IMR-90 (cell line): ENCODE data around the gene TIAM1. TPM values are rescaled to one million over a fixed set of nuclear protein-coding genes. Genes with fewer than 3 reads are reported as not detected.

Source experiments
- ATAC-seq: fragments of 200-7000 bp; cut with Tn5 transposase; 2 replicates; pipeline ENCODE4 v1.9.1; 2020; ENCODE audit warnings: low read depth, mild to moderate bottlenecking, moderate library complexity
- BruUV-seq: library from RNA; stranded (reverse); fragments of 400-500 nt; replicated peaks from 2 replicates; lab custom pipeline; 2021; lab: Mats Ljungman, UMichigan
- CTCF ChIA-PET: fragments of 300-600 bp; formaldehyde crosslinking; extraction: SDS; loops from one replicate; lab custom pipeline; 2021; ENCODE audit warnings: antibody characterized with exemption; lab: Yijun Ruan, JAX
- POLR2A ChIA-PET: fragments of 300-600 bp; sonication (Branson Sonifier 250); formaldehyde crosslinking; loops from one replicate; lab custom pipeline; 2022; ENCODE audit warnings: antibody characterized with exemption; ENCODE audit not compliant: unreplicated experiment; lab: Charles Lee
- DNase-seq: peaks from one replicate; pipeline ENCODE4 v3.0.0; 2013
- H2AFZ ChIP-seq: replicated peaks from 2 replicates; pipeline ENCODE3; 2013; ENCODE audit warnings: low read length, mild to moderate bottlenecking; ENCODE audit not compliant: poor library complexity
- H2AK5ac ChIP-seq: 2 replicates; pipeline ENCODE4 v1.6.1; 2013; ENCODE audit warnings: low read depth, low read length, inconsistent platforms
- H2AK9ac ChIP-seq: replicated peaks from 2 replicates; pipeline ENCODE3; 2013; ENCODE audit warnings: mild to moderate bottlenecking, low read depth, low read length, moderate library complexity; ENCODE audit not compliant: poor library complexity
- H2BK120ac ChIP-seq: 2 replicates; pipeline ENCODE4 v1.6.1; 2013; ENCODE audit warnings: low read depth, low read length, inconsistent platforms
- H2BK15ac ChIP-seq: 3 replicates; pipeline ENCODE4 v1.6.1; 2013; ENCODE audit warnings: low read depth, low read length, inconsistent platforms
- H2BK20ac ChIP-seq: 2 replicates; pipeline ENCODE4 v1.6.1; 2013; ENCODE audit warnings: low read depth, mild to moderate bottlenecking, inconsistent platforms, low read length, moderate library complexity
- H2BK5ac ChIP-seq: 2 replicates; pipeline ENCODE4 v1.6.1; 2013; ENCODE audit warnings: mild to moderate bottlenecking, low read depth, low read length, inconsistent platforms; ENCODE audit not compliant: poor library complexity, severe bottlenecking
- H3K14ac ChIP-seq: replicated peaks from 2 replicates; pipeline ENCODE4 v1.6.1; 2013; ENCODE audit warnings: low read depth, low read length, inconsistent platforms
- H3K18ac ChIP-seq: 2 replicates; pipeline ENCODE4 v1.6.1; 2013; ENCODE audit warnings: low read depth, low read length, control low read depth
- H3K23ac ChIP-seq: 2 replicates; pipeline ENCODE4 v1.6.1; 2013; ENCODE audit warnings: low read depth, low read length, inconsistent platforms
- H3K27ac ChIP-seq: 2 replicates; pipeline ENCODE4 v1.5.1; 2013; ENCODE audit warnings: mild to moderate bottlenecking, control low read depth, low read length; ENCODE audit not compliant: insufficient read depth
- H3K27me3 ChIP-seq: 2 replicates; pipeline ENCODE4 v1.6.1; 2013; ENCODE audit warnings: low read length; ENCODE audit not compliant: control insufficient read depth, insufficient read depth
- H3K36me3 ChIP-seq: 2 replicates; pipeline ENCODE4 v1.6.1; 2013; ENCODE audit warnings: low read length, mixed read lengths; ENCODE audit not compliant: control insufficient read depth, insufficient read depth
- H3K4ac ChIP-seq: 2 replicates; pipeline ENCODE4 v1.6.1; 2013; ENCODE audit warnings: low read depth, low read length, inconsistent platforms
- H3K4me1 ChIP-seq: 2 replicates; pipeline ENCODE4 v1.6.1; 2013; ENCODE audit warnings: low read length, mixed read lengths; ENCODE audit not compliant: control insufficient read depth, insufficient read depth
- H3K4me2 ChIP-seq: 2 replicates; pipeline ENCODE4 v1.6.1; 2013; ENCODE audit warnings: low read depth, mild to moderate bottlenecking, control low read depth, low read length, moderate library complexity
- H3K4me3 ChIP-seq: 2 replicates; pipeline ENCODE4 v1.5.1; 2013; ENCODE audit warnings: low read depth, mild to moderate bottlenecking, control low read depth, low read length, moderate library complexity; ENCODE audit not compliant: insufficient read depth
- H3K56ac ChIP-seq: 2 replicates; pipeline ENCODE4 v1.6.1; 2013; ENCODE audit warnings: low read length, inconsistent platforms; ENCODE audit not compliant: insufficient read depth; ENCODE audit errors: extremely low read depth
- H3K79me1 ChIP-seq, 2 experiments: 2 replicates each; pipeline ENCODE4 v1.6.1; 2013; ENCODE audit warnings: low read length in 2 of 2, inconsistent platforms in 1 of 2, low read depth in 1 of 2
- H3K9ac ChIP-seq: 2 replicates; pipeline ENCODE4 v1.6.1; 2013; ENCODE audit warnings: low read depth, low read length, control low read depth
- H3K9me1 ChIP-seq: 2 replicates; pipeline ENCODE4 v1.6.1; 2013; ENCODE audit warnings: low read length, inconsistent platforms; ENCODE audit not compliant: insufficient read depth
- H3K9me3 ChIP-seq: 2 replicates; pipeline ENCODE4 v1.6.1; 2013; ENCODE audit warnings: low read length; ENCODE audit not compliant: control insufficient read depth, insufficient read depth
- H4K20me1 ChIP-seq: 2 replicates; pipeline ENCODE4 v1.6.1; 2013; ENCODE audit warnings: low read length, inconsistent platforms; ENCODE audit not compliant: insufficient read depth
- H4K5ac ChIP-seq: 2 replicates; pipeline ENCODE4 v1.6.1; 2013; ENCODE audit warnings: mild to moderate bottlenecking, low read depth, low read length, control low read depth
- H4K8ac ChIP-seq, 2 experiments: 2 replicates each; pipeline ENCODE4 v1.6.1; 2013; ENCODE audit warnings: low read depth in 2 of 2, low read length in 2 of 2, control low read depth in 1 of 2, inconsistent platforms in 1 of 2
- H4K91ac ChIP-seq: 2 replicates; pipeline ENCODE4 v1.6.1; 2013; ENCODE audit warnings: low read depth, low read length, inconsistent platforms; ENCODE audit not compliant: insufficient read depth
- BHLHE40 ChIP-seq: fragments of 150-350 bp; IDR thresholded peaks from 2 replicates; pipeline ENCODE4 v1.6.1; 2016; ENCODE audit warnings: mild to moderate bottlenecking, low read depth, low read length
- CEBPB ChIP-seq: IDR thresholded peaks from 2 replicates; pipeline ENCODE4 v1.6.1; 2012; ENCODE audit warnings: low read depth, low read length, improper control_type of control experiment
- CHD1 ChIP-seq: IDR thresholded peaks from 2 replicates; pipeline ENCODE4 v1.6.1; 2012; ENCODE audit warnings: low read depth, low read length, improper control_type of control experiment
- CTCF ChIP-seq: conservative IDR thresholded peaks from 2 replicates; pipeline ENCODE4 v1.5.1; 2012; ENCODE audit warnings: mild to moderate bottlenecking, low read depth, low read length, improper control_type of control experiment
- ELK1 ChIP-seq: fragments of 150-350 bp; IDR thresholded peaks from 2 replicates; pipeline ENCODE4 v1.6.1; 2016; ENCODE audit warnings: low read depth, mild to moderate bottlenecking, low read length, moderate library complexity, borderline replicate concordance
- FOS ChIP-seq: fragments of 150-350 bp; IDR thresholded peaks from 2 replicates; pipeline ENCODE4 v1.6.1; 2016; ENCODE audit warnings: low read depth, low read length
- MAFK ChIP-seq: IDR thresholded peaks from 2 replicates; pipeline ENCODE4 v1.6.1; 2012; ENCODE audit warnings: low read depth, low read length, improper control_type of control experiment
- MAZ ChIP-seq: IDR thresholded peaks from 2 replicates; pipeline ENCODE4 v1.6.1; 2012; ENCODE audit warnings: low read depth, mild to moderate bottlenecking, low read length, improper control_type of control experiment, moderate library complexity, borderline replicate concordance
- MXI1 ChIP-seq: IDR thresholded peaks from 2 replicates; pipeline ENCODE4 v1.6.1; 2012; ENCODE audit warnings: low read depth, mild to moderate bottlenecking, low read length, moderate library complexity, borderline replicate concordance
- NFE2L2 ChIP-seq: fragments of 150-350 bp; IDR thresholded peaks from 2 replicates; pipeline ENCODE4 v1.6.1; 2016; ENCODE audit warnings: low read depth, mild to moderate bottlenecking, low read length
- POLR2A ChIP-seq: IDR thresholded peaks from 2 replicates; pipeline ENCODE4 v1.6.1; 2012; ENCODE audit warnings: mild to moderate bottlenecking, low read depth, low read length
- RCOR1 ChIP-seq: IDR thresholded peaks from 2 replicates; pipeline ENCODE4 v1.6.1; 2012; ENCODE audit warnings: mild to moderate bottlenecking, low read length, improper control_type of control experiment; ENCODE audit not compliant: insufficient replicate concordance
- RFX5 ChIP-seq: IDR thresholded peaks from 2 replicates; pipeline ENCODE4 v1.8.0; 2012; ENCODE audit warnings: low read depth, mild to moderate bottlenecking, low read length, moderate library complexity
- SMC3 ChIP-seq: fragments of 150-350 bp; IDR thresholded peaks from 2 replicates; pipeline ENCODE4 v1.6.1; 2016; ENCODE audit warnings: low read depth, mild to moderate bottlenecking, antibody characterized with exemption, low read length, moderate library complexity
- USF2 ChIP-seq: fragments of 150-350 bp; IDR thresholded peaks from 2 replicates; pipeline ENCODE4 v1.6.1; 2017; ENCODE audit warnings: mild to moderate bottlenecking, antibody characterized with exemption, low read length, low read depth
- WGBS, 2 experiments: methylation state at CpG; one replicate each; pipeline versions ENCODE4 v1.1.5 to v1.1.7; 2013; ENCODE audit warnings: missing lambda C conversion rate in 2 of 2; ENCODE audit not compliant: insufficient read length in 1 of 2; ENCODE audit errors: extremely low coverage in 2 of 2; 5-methylcytosine and 5-hydroxymethylcytosine counted together
- dilution Hi-C: fragments of 300-500 bp; cut with HindIII; formaldehyde crosslinking; loops from one replicate; pipeline ENCODE4 v1.14.3; 2018; ENCODE audit warnings: low sequenced_read_pairs; ENCODE audit not compliant: unreplicated experiment
- in situ Hi-C: fragments of 300-500 bp; cut with MboI; formaldehyde crosslinking; loops from 3 replicates; pipeline ENCODE4 v1.14.3; 2019; ENCODE audit warnings: low sequenced_read_pairs, inconsistent platforms, mixed read lengths
- intact Hi-C: fragments of 100-400 bp; cut with micrococcal nuclease; formaldehyde crosslinking; loops from 2 replicates; pipeline ENCODE4 v1.10.0; 2022
- polyA plus RNA-seq, 3 experiments: library from polyadenylated mRNA; depleted of rRNA; stranded (reverse); fragments of >200 nt; gene quantifications; 2 replicates each; pipeline ENCODE4 v1.2.3, GENCODE V29; 2012; ENCODE audit warnings: low replicate concordance in 1 of 3
- total RNA-seq: library from RNA; depleted of rRNA; stranded (reverse); fragments of >200 nt; gene quantifications from 2 replicates; pipeline ENCODE4 v1.2.3, GENCODE V29; 2012

TIAM1 gene
- total and polyA plus RNA-seq, 2 of the 4 experiments (the other 2 are of a cell fraction): 2.9 to 9.3 TPM

GRCh38 chr21:31337996-31338907 lies 5.8 kb downstream of the TIAM1 start:
- dilution Hi-C loops: no loop called here
- no peak for TF ChIP-seq USF2
- TF ChIP-seq RFX5: no peak
- TF ChIP-seq RCOR1: no peak
- TF ChIP-seq SMC3: no peak
- TF ChIP-seq MAZ: no peak
- no peak for TF ChIP-seq FOS
- no peak for TF ChIP-seq MXI1
- TF ChIP-seq POLR2A: no peak
- no peak for TF ChIP-seq MAFK
- TF ChIP-seq NFE2L2: no peak
- TF ChIP-seq CTCF: no peak
- TF ChIP-seq ELK1: no peak
- TF ChIP-seq CHD1: no peak
- no peak for TF ChIP-seq CEBPB
- no peak for TF ChIP-seq BHLHE40

More at GRCh38 chr21:31337996-31338907, 5.8 kb downstream of the TIAM1 start:
- no peak overlapping the region for H3K4ac ChIP-seq
- H3K56ac ChIP-seq: no peak overlapping the region
- ChIA-PET POLR2A (no interaction called here), CTCF (no interaction called here)
- no peak overlapping the region for H2AK9ac ChIP-seq
- no peak overlapping the region for H3K9ac ChIP-seq
- DNase-seq (no peak), ATAC-seq (no peak)
- intact Hi-C loops (no loop called here), in situ Hi-C loops (no loop called here)
- H2BK20ac ChIP-seq: no peak overlapping the region
- BruUV-seq: no TSS peak
- no peak overlapping the region for H2BK120ac ChIP-seq
- H3K23ac ChIP-seq: no peak overlapping the region
- no peak overlapping the region for H4K91ac ChIP-seq
- H3K14ac ChIP-seq: no peak overlapping the region
- no peak overlapping the region for H2BK15ac ChIP-seq
- peaks cover 7% of the 10 kb centered on the region for H3K4me1 ChIP-seq
- peaks cover 19% of the 10 kb centered on the region for H3K27me3 ChIP-seq
- H2BK5ac ChIP-seq: no peak overlapping the region
- H3K79me1 ChIP-seq: no peaks in the 10 kb centered on the region
- no peaks in the 10 kb centered on the region for H3K9me3 ChIP-seq
- no peaks in the 10 kb centered on the region; the same call in 1 of the 2 replicates for H4K20me1 ChIP-seq
- no peak overlapping the region for H2AK5ac ChIP-seq
- 90% methylated on average over 11 of the region's 25 CpGs; no CpG with 5 or more reads in 1 of the 2 experiments for WGBS, 2 experiments
- no peak overlapping the region for H3K27ac ChIP-seq
- peaks cover 10% of the 10 kb centered on the region for H3K9me1 ChIP-seq
- no peak overlapping the region for H2AFZ ChIP-seq
- no peak overlapping the region for H3K4me2 ChIP-seq
- no peak overlapping the region for H4K8ac ChIP-seq
- H3K36me3 ChIP-seq: no peaks in the 10 kb centered on the region
- H4K5ac ChIP-seq: no peak overlapping the region
- no peak overlapping the region for H3K4me3 ChIP-seq
- H3K18ac ChIP-seq: no peak overlapping the region
